Peyer's patch (tissue), 4 donors: ENCODE data around the gene EMID1.

Experiments
- POLR2A ChIP-seq, 2 donors: fragments of 450-650 bp; IDR thresholded peaks; one replicate each; pipeline ENCODE4 v1.5.1; 2017; ENCODE audit warnings: antibody characterized with exemption in 2 of 2, mild to moderate bottlenecking in 2 of 2, moderate library complexity in 2 of 2
- TF ChIP-seq, protein P1 (sequence below), 6 experiments: fragments of 450-650 bp in 4 of 6; fragments of 200-600 bp in 2 of 6; sonication (generic) in 1 of 6; IDR thresholded peaks; one replicate each; pipeline ENCODE4 v1.5.1; 2017 to 2019; ENCODE audit warnings: antibody characterized with exemption in 6 of 6, mild to moderate bottlenecking in 3 of 6, moderate library complexity in 1 of 6

DNA sequence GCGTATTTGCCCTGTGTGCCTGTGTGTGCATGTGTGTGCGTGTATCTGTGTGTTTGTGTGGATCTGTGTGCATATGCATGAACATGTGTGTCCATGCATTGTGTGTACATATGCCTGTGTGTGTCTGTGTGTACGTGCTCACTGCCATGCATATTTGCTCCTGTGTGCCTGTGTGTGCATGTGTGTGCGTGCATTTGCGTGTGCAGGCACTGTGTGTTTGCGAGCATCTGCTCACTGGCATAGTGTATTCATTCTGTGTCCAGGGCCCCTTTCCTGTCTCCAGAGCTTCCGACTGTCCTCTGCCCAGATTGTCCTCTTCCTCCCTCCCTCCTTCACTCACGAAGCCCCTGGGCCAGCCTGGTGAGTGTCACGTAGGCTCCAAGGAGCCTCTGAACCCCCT, 5.8 kb downstream of the EMID1 start:
- TF ChIP-seq, protein P1, sequence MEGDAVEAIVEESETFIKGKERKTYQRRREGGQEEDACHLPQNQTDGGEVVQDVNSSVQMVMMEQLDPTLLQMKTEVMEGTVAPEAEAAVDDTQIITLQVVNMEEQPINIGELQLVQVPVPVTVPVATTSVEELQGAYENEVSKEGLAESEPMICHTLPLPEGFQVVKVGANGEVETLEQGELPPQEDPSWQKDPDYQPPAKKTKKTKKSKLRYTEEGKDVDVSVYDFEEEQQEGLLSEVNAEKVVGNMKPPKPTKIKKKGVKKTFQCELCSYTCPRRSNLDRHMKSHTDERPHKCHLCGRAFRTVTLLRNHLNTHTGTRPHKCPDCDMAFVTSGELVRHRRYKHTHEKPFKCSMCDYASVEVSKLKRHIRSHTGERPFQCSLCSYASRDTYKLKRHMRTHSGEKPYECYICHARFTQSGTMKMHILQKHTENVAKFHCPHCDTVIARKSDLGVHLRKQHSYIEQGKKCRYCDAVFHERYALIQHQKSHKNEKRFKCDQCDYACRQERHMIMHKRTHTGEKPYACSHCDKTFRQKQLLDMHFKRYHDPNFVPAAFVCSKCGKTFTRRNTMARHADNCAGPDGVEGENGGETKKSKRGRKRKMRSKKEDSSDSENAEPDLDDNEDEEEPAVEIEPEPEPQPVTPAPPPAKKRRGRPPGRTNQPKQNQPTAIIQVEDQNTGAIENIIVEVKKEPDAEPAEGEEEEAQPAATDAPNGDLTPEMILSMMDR (IDR thresholded peaks at IDR 0.05) = no peak
- TF ChIP-seq POLR2A (IDR thresholded peaks at IDR 0.05) = no peak
